ENCODE data around the gene CCDC141. TPM values are rescaled to one million over a fixed set of nuclear protein-coding genes. Genes with fewer than 3 reads are reported as not detected.

Gene CCDC141
- total and polyA plus RNA-seq, 2 donors (not counting 3 experiments of a cell fraction or from before 2014, with no cell fraction given), result not detected

DNA sequence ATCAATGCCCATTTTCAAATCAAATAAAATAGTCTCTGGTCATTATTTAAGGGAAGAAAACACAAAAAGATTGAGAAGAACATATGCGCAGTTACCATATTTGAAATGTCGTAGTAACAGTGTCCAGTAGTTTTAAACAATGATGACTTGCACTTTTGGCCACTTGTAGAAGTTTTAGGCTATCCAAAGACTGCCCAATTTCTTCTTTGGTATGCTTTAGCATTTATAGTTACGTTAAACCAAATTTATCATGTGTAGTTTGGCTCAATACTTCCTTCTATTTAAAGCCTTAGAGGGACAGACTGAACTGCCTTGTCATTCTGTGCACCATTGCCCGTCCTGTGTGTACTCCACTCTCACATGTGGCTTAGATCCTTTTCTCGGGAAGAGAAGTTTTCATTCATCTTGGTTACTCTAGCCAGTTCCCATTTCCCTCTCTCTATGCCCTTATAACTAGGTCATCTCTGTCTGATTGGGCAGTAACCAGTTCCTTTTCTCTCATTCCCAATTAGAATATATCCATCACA, 157.9 kb downstream of the CCDC141 start:
- CTCF ChIA-PET, result interaction anchor here (0.6 to 3.4 kb wide), 30 partner anchors 8 to 441 kb away, joined by 3 to 45 read pairs (median 6); partner anchors contain the start of gene PRKRA
- BruUV-seq (replicated peaks), result no TSS peak

More for the DNA sequence above, 157.9 kb downstream of the CCDC141 start:
- DNase-seq (ENCODE audit: low read depth, low spot score) (no peak), FAIRE-seq (no peak)
- no peak overlapping the region for H3K27ac ChIP-seq (ENCODE audit: insufficient read depth, low read depth, low read length)
- H3K9me1 ChIP-seq (replicated peaks; ENCODE audit: control insufficient read depth, extremely low read depth, insufficient read depth, low read length), result no peaks in the 10 kb centered on the region
- no peak overlapping the region for H3K4me2 ChIP-seq (ENCODE audit: insufficient read depth, low read length)
- dilution Hi-C loops (cut with MboI; ENCODE audit: extremely low pct_ligation_motif_present, low sequenced_read_pairs), result no loop called here
- intact Hi-C loops (cut with micrococcal nuclease), result loop anchor here (1.0 kb wide), 3 partner anchors 22 to 238 kb away; no protein-coding TSS in a partner anchor
- H3K4me3 ChIP-seq (replicated peaks in 1 of 3; ENCODE audit: insufficient read depth in 1 of 3, low read depth in 1 of 3, low read length in 3 of 3), result no peak overlapping the region
- no peak overlapping the region for H3K9ac ChIP-seq (replicated peaks; ENCODE audit: extremely low read depth, insufficient read depth, low read length)
- H3K36me3 ChIP-seq (ENCODE audit: control insufficient read depth in 2 of 2, extremely low read depth in 1 of 2, insufficient read depth in 2 of 2, low read length in 2 of 2), result no peaks in the 10 kb centered on the region
- H3K9me3 ChIP-seq (replicated peaks; ENCODE audit: control insufficient read depth, insufficient read depth, low read length), result no peaks in the 10 kb centered on the region
- POLR2A ChIA-PET, result no interaction called here
- no peaks in the 10 kb centered on the region for H3K79me2 ChIP-seq (ENCODE audit: control insufficient read depth, insufficient read depth, low read length)
- H2AFZ ChIP-seq (ENCODE audit: low read depth, low read length), result no peak overlapping the region
- H3K4me1 ChIP-seq (ENCODE audit: control insufficient read depth, extremely low read depth, insufficient read depth, low read length), result peaks cover 2% of the 10 kb centered on the region
- no peak for TF ChIP-seq POLR2AphosphoS5 (IDR thresholded peaks at IDR 0.05; ENCODE audit: insufficient read depth, low read depth, low read length)
- no peak for TF ChIP-seq POLR2A (IDR thresholded peaks at IDR 0.05; ENCODE audit: low read depth, low read length)
- no peak for TF ChIP-seq JUN (IDR thresholded peaks at IDR 0.05; ENCODE audit: borderline replicate concordance, insufficient read depth, insufficient read length, low read depth)
- TF ChIP-seq, protein P1, sequence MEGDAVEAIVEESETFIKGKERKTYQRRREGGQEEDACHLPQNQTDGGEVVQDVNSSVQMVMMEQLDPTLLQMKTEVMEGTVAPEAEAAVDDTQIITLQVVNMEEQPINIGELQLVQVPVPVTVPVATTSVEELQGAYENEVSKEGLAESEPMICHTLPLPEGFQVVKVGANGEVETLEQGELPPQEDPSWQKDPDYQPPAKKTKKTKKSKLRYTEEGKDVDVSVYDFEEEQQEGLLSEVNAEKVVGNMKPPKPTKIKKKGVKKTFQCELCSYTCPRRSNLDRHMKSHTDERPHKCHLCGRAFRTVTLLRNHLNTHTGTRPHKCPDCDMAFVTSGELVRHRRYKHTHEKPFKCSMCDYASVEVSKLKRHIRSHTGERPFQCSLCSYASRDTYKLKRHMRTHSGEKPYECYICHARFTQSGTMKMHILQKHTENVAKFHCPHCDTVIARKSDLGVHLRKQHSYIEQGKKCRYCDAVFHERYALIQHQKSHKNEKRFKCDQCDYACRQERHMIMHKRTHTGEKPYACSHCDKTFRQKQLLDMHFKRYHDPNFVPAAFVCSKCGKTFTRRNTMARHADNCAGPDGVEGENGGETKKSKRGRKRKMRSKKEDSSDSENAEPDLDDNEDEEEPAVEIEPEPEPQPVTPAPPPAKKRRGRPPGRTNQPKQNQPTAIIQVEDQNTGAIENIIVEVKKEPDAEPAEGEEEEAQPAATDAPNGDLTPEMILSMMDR (IDR thresholded peaks at IDR 0.05; ENCODE audit: extremely low read depth in 1 of 2, insufficient read depth in 1 of 2, low read depth in 1 of 2, low read length in 2 of 2), result no peak
- TF ChIP-seq MYC (IDR thresholded peaks at IDR 0.05; ENCODE audit: low read depth, low read length), result no peak
- TF ChIP-seq FOS (IDR thresholded peaks at IDR 0.05; ENCODE audit: borderline replicate concordance, insufficient read depth, low read length), result no peak
- no peak for TF ChIP-seq GATA2 (IDR thresholded peaks at IDR 0.05; ENCODE audit: insufficient read depth, insufficient read length, low read depth, low read length)
- TF ChIP-seq, protein P2, sequence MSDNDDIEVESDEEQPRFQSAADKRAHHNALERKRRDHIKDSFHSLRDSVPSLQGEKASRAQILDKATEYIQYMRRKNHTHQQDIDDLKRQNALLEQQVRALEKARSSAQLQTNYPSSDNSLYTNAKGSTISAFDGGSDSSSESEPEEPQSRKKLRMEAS (IDR thresholded peaks at IDR 0.05; ENCODE audit: insufficient read depth, insufficient read length), result no peak
- no peak for TF ChIP-seq EZH2 (IDR thresholded peaks at IDR 0.05; ENCODE audit: borderline replicate concordance, low read depth, low read length, severe bottlenecking)
- H3K27me3 ChIP-seq (ENCODE audit: control insufficient read depth in 2 of 2, insufficient read depth in 2 of 2, low read length in 2 of 2), result no peaks in the 10 kb centered on the region
- no peaks in the 10 kb centered on the region for H4K20me1 ChIP-seq (replicated peaks; ENCODE audit: control insufficient read depth, extremely low read depth, insufficient read depth, low read length)

Data from endothelial cell of umbilical vein (primary cell).